ENCODE results near the gene WEE1. TPM values are rescaled to one million over a fixed set of nuclear protein-coding genes. Genes with fewer than 3 reads are reported as not detected.

WEE1 gene
- total RNA-seq, 1 experiment from 2014 or later = 54.9 TPM

DNA sequence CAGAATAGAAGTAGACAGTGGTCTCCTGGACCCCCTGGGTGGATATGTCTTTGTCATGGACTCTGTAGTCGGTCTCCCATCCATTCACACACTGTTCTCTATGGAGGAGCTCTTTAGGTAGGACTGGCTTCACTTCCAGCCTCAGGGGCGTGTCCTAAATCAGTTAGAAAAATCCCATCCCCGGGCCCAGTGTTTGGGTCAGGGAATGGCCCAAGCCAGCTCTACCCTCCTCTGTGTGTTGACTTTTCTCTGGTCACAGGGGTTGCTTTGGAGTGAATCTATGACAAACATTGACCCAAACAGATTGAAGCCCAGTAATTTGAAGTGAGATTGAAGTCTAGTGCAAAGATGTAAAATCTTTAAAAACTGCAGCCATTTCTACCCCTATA lies 34.0 kb downstream of the WEE1 start:
- intact Hi-C loops (cut with micrococcal nuclease; ENCODE audit: unreplicated experiment) = no loop called here

GRCh38 chr11:9609002-9609759 lies 35.7 kb downstream of the WEE1 start:
- Histone ChIP-seq H3K36me3 (ENCODE audit: insufficient read depth, low read length, poor library complexity, severe bottlenecking) (no peaks in the 10 kb centered on the region), H3K27me3 (replicated peaks; ENCODE audit: insufficient read depth, low read depth, low read length, poor library complexity) (no peaks in the 10 kb centered on the region), H3K4me3 (ENCODE audit: low read depth, low read length, poor library complexity, severe bottlenecking) (no peak overlapping the region), H3K9me3 (ENCODE audit: low read depth, low read length, poor library complexity, severe bottlenecking) (no peaks in the 10 kb centered on the region), H3K4me1 (ENCODE audit: insufficient read depth, low read length, poor library complexity, severe bottlenecking) (no peaks in the 10 kb centered on the region), H3K27ac (ENCODE audit: low read depth, low read length, poor library complexity, severe bottlenecking) (no peak overlapping the region)
- CTCF ChIA-PET = no interaction called here
- intact Hi-C loops (cut with micrococcal nuclease; ENCODE audit: unreplicated experiment) = no loop called here
- no TSS peak for BruUV-seq (replicated peaks)
- TF ChIP-seq CTCF (conservative IDR thresholded peaks at IDR 0.05; ENCODE audit: low read depth, low read length) (no peak), EZH2 (IDR thresholded peaks at IDR 0.05; ENCODE audit: borderline replicate concordance, low read depth, low read length, poor library complexity, severe bottlenecking) (no peak)
- POLR2A ChIA-PET (ENCODE audit: low non-redundant PET) = no interaction called here
- DNase-seq (ENCODE audit: low spot score) = no peak

More for the DNA sequence above, 34.0 kb downstream of the WEE1 start:
- Histone ChIP-seq H3K4me1 (ENCODE audit: insufficient read depth, low read length, poor library complexity, severe bottlenecking) (no peaks in the 10 kb centered on the region), H3K27ac (ENCODE audit: low read depth, low read length, poor library complexity, severe bottlenecking) (no peak overlapping the region), H3K27me3 (replicated peaks; ENCODE audit: insufficient read depth, low read depth, low read length, poor library complexity) (no peaks in the 10 kb centered on the region), H3K9me3 (ENCODE audit: low read depth, low read length, poor library complexity, severe bottlenecking) (no peaks in the 10 kb centered on the region), H3K4me3 (ENCODE audit: low read depth, low read length, poor library complexity, severe bottlenecking) (no peak overlapping the region), H3K36me3 (ENCODE audit: insufficient read depth, low read length, poor library complexity, severe bottlenecking) (no peaks in the 10 kb centered on the region)
- ChIA-PET POLR2A (ENCODE audit: low non-redundant PET) (no interaction called here), CTCF (no interaction called here)
- DNase-seq (ENCODE audit: low spot score) = no peak
- TF ChIP-seq EZH2 (IDR thresholded peaks at IDR 0.05; ENCODE audit: borderline replicate concordance, low read depth, low read length, poor library complexity, severe bottlenecking) (no peak), CTCF (conservative IDR thresholded peaks at IDR 0.05; ENCODE audit: low read depth, low read length) (no peak)
- no TSS peak for BruUV-seq (replicated peaks)

DNA sequence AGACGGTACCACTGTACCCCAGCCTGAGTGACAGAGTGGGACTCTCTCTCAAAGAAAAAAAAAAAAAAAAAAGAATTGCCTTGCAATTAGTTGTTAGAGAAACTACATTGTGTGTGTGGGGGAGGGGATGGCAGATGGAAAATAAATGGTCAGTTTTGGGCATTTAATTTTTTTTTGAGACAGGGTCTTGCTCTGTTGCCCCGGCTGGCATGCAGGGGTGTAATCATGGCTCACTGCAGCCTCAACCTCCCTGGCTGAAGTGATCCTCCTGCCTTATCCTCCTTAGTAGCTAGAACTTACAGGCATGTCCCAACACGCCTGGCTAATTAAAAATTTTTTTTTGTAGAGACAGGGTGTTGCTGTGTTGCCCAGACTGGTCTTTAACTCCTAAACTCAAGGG lies 36.4 kb downstream of the WEE1 start:
- CTCF ChIA-PET = no interaction called here

More for the DNA sequence above, 36.4 kb downstream of the WEE1 start:
- no peaks in the 10 kb centered on the region for H3K4me1 ChIP-seq (ENCODE audit: insufficient read depth, low read length, poor library complexity, severe bottlenecking)
- H3K27ac ChIP-seq (ENCODE audit: low read depth, low read length, poor library complexity, severe bottlenecking) = no peak overlapping the region
- no peaks in the 10 kb centered on the region for H3K9me3 ChIP-seq (ENCODE audit: low read depth, low read length, poor library complexity, severe bottlenecking)
- H3K36me3 ChIP-seq (ENCODE audit: insufficient read depth, low read length, poor library complexity, severe bottlenecking) = no peaks in the 10 kb centered on the region
- DNase-seq (ENCODE audit: low spot score) = no peak
- intact Hi-C loops (cut with micrococcal nuclease; ENCODE audit: unreplicated experiment) = loop anchor here (10.0 kb wide), 1 partner anchor 695 kb away; the partner anchor contains the start of gene ADM
- BruUV-seq (replicated peaks) = no TSS peak
- H3K4me3 ChIP-seq (ENCODE audit: low read depth, low read length, poor library complexity, severe bottlenecking) = no peak overlapping the region
- POLR2A ChIA-PET (ENCODE audit: low non-redundant PET) = no interaction called here
- TF ChIP-seq EZH2 (IDR thresholded peaks at IDR 0.05; ENCODE audit: borderline replicate concordance, low read depth, low read length, poor library complexity, severe bottlenecking) = no peak
- TF ChIP-seq CTCF (conservative IDR thresholded peaks at IDR 0.05; ENCODE audit: low read depth, low read length) = no peak
- no peaks in the 10 kb centered on the region for H3K27me3 ChIP-seq (replicated peaks; ENCODE audit: insufficient read depth, low read depth, low read length, poor library complexity)
